ENCODE results near the gene C6orf58. TPM values are rescaled to one million over a fixed set of nuclear protein-coding genes. Genes with fewer than 3 reads are reported as not detected.

Gene C6orf58
- polyA plus RNA-seq, 1 experiment = not detected

- no peak for TF ChIP-seq CTCF (IDR thresholded peaks at IDR 0.05; ENCODE audit: insufficient read depth, low read depth, low read length)
- POLR2A ChIA-PET = no interaction called here
- no peaks in the 10 kb centered on the region for H3K36me3 ChIP-seq (ENCODE audit: control insufficient read depth, insufficient read depth, low read length)
- peaks cover 4% of the 10 kb centered on the region; the same call in 1 of the 2 replicates for H3K27me3 ChIP-seq (ENCODE audit: control insufficient read depth, insufficient read depth, low read length)
- CTCF ChIA-PET = no interaction called here
- no peak overlapping the region for H3K4me3 ChIP-seq (ENCODE audit: low read depth, low read length)
- DNase-seq (ENCODE audit: low read depth) = no peak
Observed at GRCh38 chr6:127637830-127638409, 60.9 kb downstream of the C6orf58 start.

Other genes starting within 250 kb of the C6orf58 start
- 21.5 and 35.6 TPM in 2 replicates for gene ECHDC1, start 233.6 kb upstream of the C6orf58 start, polyA plus RNA-seq (2011; rRNA removed)
- gene KIAA0408, start 117.8 kb upstream of the C6orf58 start, polyA plus RNA-seq (2011; rRNA removed) = 0.86 and 1.6 TPM in 2 replicates